Adrenal gland (tissue), 19 donors: Measurements from ENCODE around the gene IL6R. TPM values are rescaled to one million over a fixed set of nuclear protein-coding genes. Genes with fewer than 3 reads are reported as not detected.
"Not testable (repeated sequence)": the region's sequence is repeated elsewhere in the genome, so short reads cannot be mapped to it uniquely, and the experiment has no call there.

Experiments
- DNase-seq, 7 donors: peaks; one replicate each; pipeline ENCODE4 v3.0.0-alpha.2; 2019 to 2020
- H3K27ac ChIP-seq, 5 donors: fragments of 200-600 bp; sonication (generic) in 4 of 5; 1 replicate in 3 of 5; 2 replicates in 2 of 5; pipeline versions ENCODE4 v1.5.1 to v1.8.0; 2016 to 2020; ENCODE audit warnings: mild to moderate bottlenecking in 1 of 5
- H3K27me3 ChIP-seq: fragments of 200-600 bp; 2 replicates; pipeline ENCODE4 v1.8.0; 2021
- H3K36me3 ChIP-seq, 2 donors: fragments of 200-600 bp; replicated peaks in 1 of 2; 1 replicate in 1 of 2; 2 replicates in 1 of 2; pipeline versions ENCODE4 v1.5.1 to v1.8.0; 2018 to 2022
- H3K4me1 ChIP-seq, 2 donors: fragments of 200-600 bp; replicated peaks in 1 of 2; 1 replicate in 1 of 2; 2 replicates in 1 of 2; pipeline versions ENCODE4 v1.5.1 to v1.8.0; 2018 to 2021
- H3K4me3 ChIP-seq, 4 donors: fragments of 200-600 bp; sonication (generic) in 3 of 4; one replicate each; pipeline ENCODE4 v1.5.1; 2016 to 2018
- H3K9me3 ChIP-seq, 3 donors: fragments of 200-600 bp; sonication (generic) in 1 of 3; replicated peaks in 1 of 3; 1 replicate in 2 of 3; 2 replicates in 1 of 3; pipeline versions ENCODE4 v1.5.1 to v1.8.0; 2016 to 2021
- CTCF ChIP-seq, 6 experiments: fragments of 450-650 bp in 4 of 6; fragments of 200-600 bp in 2 of 6; sonication (generic) in 1 of 6; IDR thresholded peaks; 1 replicate in 5 of 6; 2 replicates in 1 of 6; pipeline versions ENCODE4 v1.5.1 to v1.8.0; 2016 to 2021; ENCODE audit warnings: antibody characterized with exemption in 6 of 6, mild to moderate bottlenecking in 2 of 6, moderate library complexity in 1 of 6
- POLR2A ChIP-seq, 2 donors: fragments of 450-650 bp; IDR thresholded peaks; one replicate each; pipeline ENCODE4 v1.6.1; 2017; ENCODE audit warnings: antibody characterized with exemption in 2 of 2, mild to moderate bottlenecking in 2 of 2, moderate library complexity in 1 of 2
- WGBS, 4 donors: extraction: QIAGEN DNeasy Blood & Tissue Kit in 2 of 4; methylation state at CpG; one replicate each; pipeline versions ENCODE4 v1.1.5 to v1.1.7; 2013 to 2017; 5-methylcytosine and 5-hydroxymethylcytosine counted together
- intact Hi-C, 2 donors: fragments of 100-400 bp; cut with DNase I; formaldehyde crosslinking; loops; one replicate each; pipeline versions ENCODE4 v1.14.1 to v1.15.0; 2022 to 2023
- long read RNA-seq, 10 donors: library from polyadenylated mRNA in 3 of 10; unstranded in 2 of 10; stranded (forward) in 1 of 10; transcript quantifications; one replicate each; pipeline ENCODE4 v2.0.0 and lab custom pipeline, GENCODE V29; 2021 to 2026
- polyA plus RNA-seq, 3 donors: library from polyadenylated mRNA; stranded (reverse); fragments of 200-250 nt in 2 of 3; fragments of 350-450 nt in 1 of 3; fragmentation: Illumina TruSeq in 1 of 3; extraction: RNeasy Lipid Tissue Mini Kit (QIAGEN cat#74804) in 1 of 3; gene quantifications; one replicate each; pipeline ENCODE4 v1.2.3, GENCODE V29; 2013 to 2014
- total RNA-seq, 9 donors: library from RNA; depleted of rRNA in 4 of 9; stranded (reverse); fragments of >200 nt in 4 of 9; fragments of 120-200 nt in 1 of 9; fragmentation: NEBNext Ultra II Directional in 1 of 9; extraction: Animal tissue kit (Norgen Biotek cat#: 25700) in 1 of 9; gene quantifications; one replicate each; pipeline versions ENCODE4 v1.1.0 to v1.2.4, GENCODE V29; 2013 to 2023
- donor health status: healthy with polysubstance abuse.
- donor health status: Bipolar disorder and iron deficiency.
- donor health status: DM: yes; HTN: yes; CAD: no.
- donor health status: DM: no; HTN: no; CAD: no.
- donor health status: DM: no; HTN: no; CAD: no.
- donor health status: DM: yes; HTN: yes; CAD: no.

Gene IL6R
- total RNA-seq (10 to 100 TPM in 8 of 9 donors, 1 to 10 TPM in 1; 6.5 to 43.0 (median 23.2) TPM), polyA plus RNA-seq (1 to 10 TPM; 4.4 to 5.4 (median 5.3) TPM)
- long read RNA-seq, donor 1, full-length matches to known transcripts: 3 of 3 reads
- long read RNA-seq, donor 1, partial matches to known transcripts: 0 of 3 reads
- long read RNA-seq, donor 1, other reads (novel, unspliced or antisense): 0 of 3 reads
- long read RNA-seq, donor 2, full-length matches to known transcripts: 3 of 3 reads
- long read RNA-seq, donor 2, partial matches to known transcripts: 0 of 3 reads
- long read RNA-seq, donor 2, other reads (novel, unspliced or antisense): 0 of 3 reads
- long read RNA-seq, donor 3: 0 reads
- long read RNA-seq, donor 4: 0 reads
- long read RNA-seq, donor 5, full-length matches to known transcripts: 4 of 7 reads
- long read RNA-seq, donor 5, partial matches to known transcripts: 1 of 7 reads
- long read RNA-seq, donor 5, other reads (novel, unspliced or antisense): 2 of 7 reads
- long read RNA-seq, donor 6: 0 reads
- long read RNA-seq, donor 7: 0 reads
- long read RNA-seq, donor 8, full-length matches to known transcripts: 2 of 2 reads
- long read RNA-seq, donor 8, partial matches to known transcripts: 0 of 2 reads
- long read RNA-seq, donor 8, other reads (novel, unspliced or antisense): 0 of 2 reads
- long read RNA-seq, donor 9: 0 reads
- long read RNA-seq, donor 10: 0 reads

GRCh38 chr1:154404984-154405746, at the start of gene IL6R:
TSS of gene IL6R (plus strand) at chr1:154405343. CDS start at chr1:154405630, 287 bp downstream.
- peak within 1 kb of the TSS; percentile 21 to 80 (median 68) for H3K4me3 ChIP-seq
- TF ChIP-seq CTCF (IDR thresholded peaks at IDR 0.05) (peak; percentile 12 to 49 (median 44)), POLR2A (IDR thresholded peaks at IDR 0.05) (peak; percentile 89 to 97)
- intact Hi-C loops: loop anchor here in 1 of 2 donors (10.0 kb wide), 1 partner anchor 70 kb away; no protein-coding TSS in a partner anchor
- H3K27me3 ChIP-seq: no peaks in the 10 kb centered on the region
- H3K4me1 ChIP-seq: peaks cover 24 to 38% of the 10 kb centered on the region in 2 donors
- DNase-seq: peak; percentile 93 to 98 (median 96)
- peak within 1 kb of the TSS; percentile 92 to 99 (median 95) for H3K27ac ChIP-seq
- no peaks in the 10 kb centered on the region for H3K9me3 ChIP-seq
- 1 to 4% (median 1%) methylated on average over 5 to 66 of the region's 66 CpGs for WGBS, 4 donors
- H3K36me3 ChIP-seq: no peaks in the 10 kb centered on the region

- no peaks in the 10 kb centered on the region for H3K9me3 ChIP-seq
- DNase-seq: no peak
- no peak overlapping the region for H3K27ac ChIP-seq
- no peaks in the 10 kb centered on the region for H3K36me3 ChIP-seq
- 91 to 95% (median 92%) methylated on average over 8 of the region's 8 CpGs for WGBS, 4 donors
- H3K4me3 ChIP-seq: no peak overlapping the region
- H3K27me3 ChIP-seq: no peaks in the 10 kb centered on the region
- intact Hi-C loops: no loop called here
- TF ChIP-seq CTCF (IDR thresholded peaks at IDR 0.05) (no peak), POLR2A (IDR thresholded peaks at IDR 0.05) (no peak)
- H3K4me1 ChIP-seq: peaks cover 0 to 3% of the 10 kb centered on the region in 2 donors
Observed at GRCh38 chr1:154358519-154358918, 46.6 kb upstream of the IL6R start.

- no peak for DNase-seq
- TF ChIP-seq POLR2A (IDR thresholded peaks at IDR 0.05) (no peak), CTCF (IDR thresholded peaks at IDR 0.05) (no peak)
- intact Hi-C loops: no loop called here
Observed at GRCh38 chr1:154360288-154360687, 44.9 kb upstream of the IL6R start.

GRCh38 chr1:154360881-154361280, 44.3 kb upstream of the IL6R start:
- intact Hi-C loops, H3K36me3 ChIP-seq, H3K4me3 ChIP-seq, H3K27ac ChIP-seq, DNase-seq, H3K9me3 ChIP-seq, H3K27me3 ChIP-seq, H3K4me1 ChIP-seq: not testable (repeated sequence)
- 83 to 96% (median 85%) methylated on average over 5 of the region's 5 CpGs for WGBS, 4 donors

More at GRCh38 chr1:154360288-154360687, 44.9 kb upstream of the IL6R start:
- no peaks in the 10 kb centered on the region for H3K9me3 ChIP-seq
- H3K4me3 ChIP-seq: no peak overlapping the region
- no peaks in the 10 kb centered on the region for H3K4me1 ChIP-seq
- no peaks in the 10 kb centered on the region for H3K36me3 ChIP-seq
- H3K27ac ChIP-seq: no peak overlapping the region
- no peaks in the 10 kb centered on the region for H3K27me3 ChIP-seq
